HL-60 (cell line): ENCODE results near the gene SDK1.
"Not testable (repeated sequence)": the region's sequence is repeated elsewhere in the genome, so short reads cannot be mapped to it uniquely, and the experiment has no call there.

Source experiments
- DNase-seq, 2 experiments: peaks; one replicate each; pipeline ENCODE4 v3.0.0-alpha.2; 2010 to 2020; ENCODE audit warnings: low read depth in 1 of 2, low spot score in 1 of 2
- H3K27ac ChIP-seq: fragments of 250-450 bp; sonication (Bioruptor Pico); replicated peaks from 2 replicates; pipeline ENCODE4 v1.5.1; 2020; ENCODE audit warnings: mild to moderate bottlenecking, moderate library complexity
- H3K27me3 ChIP-seq: fragments of 250-450 bp; sonication (Bioruptor Pico); 2 replicates; pipeline ENCODE4 v1.5.1; 2021; ENCODE audit warnings: mild to moderate bottlenecking, moderate library complexity; ENCODE audit not compliant: insufficient read depth, poor library complexity, severe bottlenecking
- H3K4me3 ChIP-seq: replicated peaks from 2 replicates; pipeline ENCODE4 v1.5.1; 2011; ENCODE audit warnings: mild to moderate bottlenecking, control low read depth, low read length; ENCODE audit not compliant: insufficient read depth
- CTCF ChIP-seq: IDR thresholded peaks from one replicate; pipeline ENCODE4 v1.5.1; 2011; ENCODE audit warnings: low read length, control low read depth, inconsistent platforms; ENCODE audit not compliant: insufficient read depth
- GABPA ChIP-seq: IDR thresholded peaks from 2 replicates; pipeline ENCODE4 v1.6.1; 2012; ENCODE audit warnings: low read depth
- POLR2AphosphoS5 ChIP-seq: IDR thresholded peaks from 2 replicates; pipeline ENCODE4 v1.6.1; 2012; ENCODE audit warnings: low read depth
- REST ChIP-seq: IDR thresholded peaks from 2 replicates; pipeline ENCODE4 v1.6.1; 2012; ENCODE audit warnings: low read depth; ENCODE audit not compliant: insufficient replicate concordance
- SPI1 ChIP-seq: IDR thresholded peaks from 2 replicates; pipeline ENCODE4 v1.6.1; 2012; ENCODE audit warnings: low read depth, mild to moderate bottlenecking, borderline replicate concordance

The SDK1 gene

GRCh38 chr7:3928727-3929515, 627.9 kb downstream of the SDK1 start:
- DNase-seq = no peak
- Histone ChIP-seq H3K4me3 (no peak overlapping the region), H3K27me3 (no peaks in the 10 kb centered on the region), H3K27ac (no peak overlapping the region)
- TF ChIP-seq GABPA (no peak), CTCF (no peak), POLR2AphosphoS5 (no peak), REST (no peak), SPI1 (no peak)

DNA sequence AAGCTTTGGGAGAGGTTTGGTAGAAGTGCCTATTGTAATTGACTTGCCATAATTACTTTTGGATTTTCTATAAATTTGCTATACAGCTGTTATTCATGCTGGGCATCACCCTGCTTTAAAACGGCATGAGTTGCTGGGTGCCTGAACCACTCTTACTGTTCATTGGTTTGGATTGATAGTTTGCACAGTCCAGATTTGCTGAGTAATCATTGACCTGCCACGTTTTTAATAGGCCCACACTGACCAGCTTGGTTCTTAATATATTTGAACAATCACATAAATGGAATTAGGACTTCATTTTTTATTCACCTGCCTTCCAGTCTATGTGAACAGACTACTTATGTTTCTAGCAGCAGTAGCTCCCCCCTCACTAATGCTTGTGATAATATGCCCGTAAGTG, 630.8 kb downstream of the SDK1 start:
- Histone ChIP-seq H3K27me3 (no peaks in the 10 kb centered on the region), H3K27ac (no peak overlapping the region), H3K4me3 (no peak overlapping the region)
- DNase-seq = no peak
- no peak for TF ChIP-seq POLR2AphosphoS5
- TF ChIP-seq CTCF = no peak

GRCh38 chr7:3937146-3937545, 636.1 kb downstream of the SDK1 start:
- no peak overlapping the region for H3K4me3 ChIP-seq
- H3K27ac ChIP-seq = no peak overlapping the region
- no peak for TF ChIP-seq GABPA
- no peak for TF ChIP-seq SPI1
- no peak for TF ChIP-seq CTCF
- no peak for TF ChIP-seq POLR2AphosphoS5
- no peak for TF ChIP-seq REST
- H3K27me3 ChIP-seq = no peaks in the 10 kb centered on the region
- DNase-seq = no peak

DNA sequence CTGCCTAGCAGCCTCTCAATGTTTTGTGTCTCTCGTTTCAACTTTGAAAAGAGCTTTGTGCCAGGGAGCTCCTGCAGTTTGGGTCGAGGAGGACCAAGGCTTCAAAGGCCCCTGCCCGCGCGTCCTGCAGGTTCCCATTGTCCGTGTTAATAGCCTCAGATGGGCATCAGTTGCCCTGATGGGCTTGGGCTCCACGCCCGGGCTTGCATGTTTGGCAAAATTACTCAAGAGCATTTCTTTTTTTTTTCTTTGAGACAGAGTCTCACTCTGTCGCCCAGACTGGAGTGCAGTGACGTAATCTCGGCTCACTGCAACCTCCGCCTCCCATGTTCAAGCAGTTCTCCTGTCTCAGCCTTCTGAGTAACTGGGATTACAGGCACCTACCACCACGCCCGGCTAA, 636.6 kb downstream of the SDK1 start:
- H3K4me3 ChIP-seq = no peak overlapping the region
- no peaks in the 10 kb centered on the region for H3K27me3 ChIP-seq
- TF ChIP-seq GABPA (no peak), POLR2AphosphoS5 (no peak), CTCF (no peak), SPI1 (no peak), REST (no peak)
- H3K27ac ChIP-seq = no peak overlapping the region
- no peak for DNase-seq

DNA sequence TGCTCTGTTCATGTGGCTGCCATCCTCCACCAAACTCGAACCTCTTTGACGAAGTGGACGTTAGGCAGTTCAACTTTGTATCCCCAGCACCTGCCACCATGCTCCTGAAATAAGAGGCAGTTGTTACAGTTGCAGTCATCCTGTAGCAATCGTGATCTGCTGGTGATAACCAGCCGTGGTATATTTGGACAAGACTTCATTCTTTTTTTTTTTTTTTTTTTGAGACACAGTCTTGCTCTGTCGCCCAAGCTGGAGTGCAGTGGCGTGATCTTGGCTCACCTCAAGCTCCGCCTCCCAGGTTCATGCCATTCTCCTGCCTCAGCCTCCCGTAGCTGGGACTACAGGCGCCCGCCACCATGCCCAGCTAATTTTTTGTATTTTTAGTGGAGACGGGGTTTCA, 640.7 kb downstream of the SDK1 start:
- not testable (repeated sequence) for H3K27ac ChIP-seq, DNase-seq, H3K27me3 ChIP-seq, H3K4me3 ChIP-seq
